Measurements from ENCODE around the gene CSMD2. TPM values are rescaled to one million over a fixed set of nuclear protein-coding genes. Genes with fewer than 3 reads are reported as not detected.

The CSMD2 gene
- total RNA-seq, 1 experiment from 2014 or later = 0.22 TPM

DNA sequence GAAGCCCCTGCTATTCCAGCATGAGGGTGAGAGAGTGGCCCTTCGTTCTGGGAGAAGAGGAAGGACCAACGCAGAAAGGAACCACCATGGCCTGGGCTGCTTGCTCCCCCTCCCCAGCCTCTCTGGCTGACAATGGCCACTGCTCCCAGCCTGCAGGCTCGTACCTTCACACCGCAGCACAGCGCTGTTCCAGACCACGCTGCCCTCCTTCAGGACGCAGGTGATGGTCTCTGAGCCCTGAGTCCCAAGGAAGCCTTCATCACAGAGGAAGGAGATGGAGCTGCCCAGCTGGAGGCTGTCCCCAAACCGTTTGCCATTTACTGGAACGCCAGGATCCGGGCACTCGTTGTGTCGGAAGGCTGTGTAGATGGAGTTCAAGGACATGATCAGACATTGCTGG, 426.1 kb downstream of the CSMD2 start (continued):
- TF ChIP-seq EZH2 (IDR thresholded peaks at IDR 0.05) = no peak
- no peak for TF ChIP-seq POLR2A (IDR thresholded peaks at IDR 0.05; ENCODE audit: borderline replicate concordance, extremely low read depth, insufficient read depth, insufficient read length)
- no peak for TF ChIP-seq RAD21 (IDR thresholded peaks at IDR 0.05; ENCODE audit: low read depth)
- no peak for TF ChIP-seq CBX3 (IDR thresholded peaks at IDR 0.05; ENCODE audit: low read depth)
- TF ChIP-seq EZH2phosphoT487 (IDR thresholded peaks at IDR 0.05; ENCODE audit: borderline replicate concordance) = no peak

DNA sequence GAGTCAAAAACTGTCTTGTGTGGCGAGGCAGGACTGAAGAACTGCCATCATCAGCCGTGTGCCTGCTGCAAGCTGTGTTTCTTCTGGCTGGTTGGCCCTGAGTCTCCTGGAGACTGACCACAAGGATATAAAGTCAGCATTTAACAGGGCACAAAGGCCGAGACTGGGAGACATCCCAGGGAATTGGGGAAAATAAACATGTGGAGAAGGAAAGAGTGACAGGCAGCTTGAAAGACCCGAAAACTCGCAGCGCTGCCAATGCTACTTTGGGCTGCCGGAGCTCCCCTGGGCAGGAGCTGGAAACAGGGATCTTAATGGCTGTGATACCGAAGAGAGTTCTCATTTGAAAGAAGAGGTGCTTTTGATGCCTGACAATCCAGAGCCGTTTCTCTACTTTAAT, 426.5 kb downstream of the CSMD2 start:
- Histone ChIP-seq H3K4me1 (ENCODE audit: control insufficient read depth in 1 of 2, insufficient read depth in 2 of 2, low read length in 2 of 2) (no peaks in the 10 kb centered on the region), H3K27ac (ENCODE audit: low read depth, low read length) (no peak overlapping the region), H3K9ac (ENCODE audit: low read length) (no peak overlapping the region), H3K36me3 (ENCODE audit: control insufficient read depth in 1 of 2, insufficient read depth in 2 of 2, low read length in 2 of 2) (no peaks in the 10 kb centered on the region), H3K4me2 (ENCODE audit: low read length) (no peak overlapping the region), H3K79me2 (ENCODE audit: insufficient read depth, low read length) (no peaks in the 10 kb centered on the region), H4K20me1 (ENCODE audit: insufficient read depth) (no peaks in the 10 kb centered on the region), H3K27me3 (ENCODE audit: insufficient read depth, low read length) (peaks cover 45% of the 10 kb centered on the region), H3K9me3 (ENCODE audit: control insufficient read depth in 1 of 2, insufficient read depth in 1 of 2, low read depth in 1 of 2, low read length in 2 of 2) (no peaks in the 10 kb centered on the region), H3K9me2 (ENCODE audit: insufficient read depth) (no peaks in the 10 kb centered on the region), H2AFZ (ENCODE audit: low read depth, low read length, poor library complexity, severe bottlenecking) (no peak overlapping the region), H3K4me3 (replicated peaks in 1 of 2; ENCODE audit: low read depth in 1 of 2, low read length in 2 of 2) (no peak overlapping the region)
- CTCF ChIA-PET = no interaction called here
- POLR2A ChIA-PET = no interaction called here
- no peak for ATAC-seq
- TF ChIP-seq, protein P1, sequence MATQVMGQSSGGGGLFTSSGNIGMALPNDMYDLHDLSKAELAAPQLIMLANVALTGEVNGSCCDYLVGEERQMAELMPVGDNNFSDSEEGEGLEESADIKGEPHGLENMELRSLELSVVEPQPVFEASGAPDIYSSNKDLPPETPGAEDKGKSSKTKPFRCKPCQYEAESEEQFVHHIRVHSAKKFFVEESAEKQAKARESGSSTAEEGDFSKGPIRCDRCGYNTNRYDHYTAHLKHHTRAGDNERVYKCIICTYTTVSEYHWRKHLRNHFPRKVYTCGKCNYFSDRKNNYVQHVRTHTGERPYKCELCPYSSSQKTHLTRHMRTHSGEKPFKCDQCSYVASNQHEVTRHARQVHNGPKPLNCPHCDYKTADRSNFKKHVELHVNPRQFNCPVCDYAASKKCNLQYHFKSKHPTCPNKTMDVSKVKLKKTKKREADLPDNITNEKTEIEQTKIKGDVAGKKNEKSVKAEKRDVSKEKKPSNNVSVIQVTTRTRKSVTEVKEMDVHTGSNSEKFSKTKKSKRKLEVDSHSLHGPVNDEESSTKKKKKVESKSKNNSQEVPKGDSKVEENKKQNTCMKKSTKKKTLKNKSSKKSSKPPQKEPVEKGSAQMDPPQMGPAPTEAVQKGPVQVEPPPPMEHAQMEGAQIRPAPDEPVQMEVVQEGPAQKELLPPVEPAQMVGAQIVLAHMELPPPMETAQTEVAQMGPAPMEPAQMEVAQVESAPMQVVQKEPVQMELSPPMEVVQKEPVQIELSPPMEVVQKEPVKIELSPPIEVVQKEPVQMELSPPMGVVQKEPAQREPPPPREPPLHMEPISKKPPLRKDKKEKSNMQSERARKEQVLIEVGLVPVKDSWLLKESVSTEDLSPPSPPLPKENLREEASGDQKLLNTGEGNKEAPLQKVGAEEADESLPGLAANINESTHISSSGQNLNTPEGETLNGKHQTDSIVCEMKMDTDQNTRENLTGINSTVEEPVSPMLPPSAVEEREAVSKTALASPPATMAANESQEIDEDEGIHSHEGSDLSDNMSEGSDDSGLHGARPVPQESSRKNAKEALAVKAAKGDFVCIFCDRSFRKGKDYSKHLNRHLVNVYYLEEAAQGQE (IDR thresholded peaks at IDR 0.05; ENCODE audit: low read depth) = no peak
- TF ChIP-seq EZH2phosphoT487 (IDR thresholded peaks at IDR 0.05; ENCODE audit: borderline replicate concordance) (no peak), SRF (IDR thresholded peaks at IDR 0.05; ENCODE audit: low read depth) (no peak), RAD21 (IDR thresholded peaks at IDR 0.05; ENCODE audit: low read depth) (no peak), JUND (IDR thresholded peaks at IDR 0.05) (no peak)
- intact Hi-C loops (cut with micrococcal nuclease) = loop anchor here (10.0 kb wide), 2 partner anchors 856 to 1006 kb away; no protein-coding TSS in a partner anchor
- no TSS peak for BruUV-seq (replicated peaks)
- no peak for DNase-seq (ENCODE audit: low read depth, low spot score)
- RAD21 ChIA-PET (ENCODE audit: low non-redundant PET in 1 of 2, low total read pairs in 2 of 2, uncharacterized antibody in 2 of 2, unreplicated experiment in 2 of 2) = no interaction called here
